ENCODE data around the gene XYLT2. TPM values are rescaled to one million over a fixed set of nuclear protein-coding genes. Genes with fewer than 3 reads are reported as not detected.

XYLT2 gene
- total and polyA plus RNA-seq, 2 of the 8 experiments (the other 6 are each of a cell fraction or from before 2014, with no cell fraction given): 28.0 to 29.9 TPM

DNA sequence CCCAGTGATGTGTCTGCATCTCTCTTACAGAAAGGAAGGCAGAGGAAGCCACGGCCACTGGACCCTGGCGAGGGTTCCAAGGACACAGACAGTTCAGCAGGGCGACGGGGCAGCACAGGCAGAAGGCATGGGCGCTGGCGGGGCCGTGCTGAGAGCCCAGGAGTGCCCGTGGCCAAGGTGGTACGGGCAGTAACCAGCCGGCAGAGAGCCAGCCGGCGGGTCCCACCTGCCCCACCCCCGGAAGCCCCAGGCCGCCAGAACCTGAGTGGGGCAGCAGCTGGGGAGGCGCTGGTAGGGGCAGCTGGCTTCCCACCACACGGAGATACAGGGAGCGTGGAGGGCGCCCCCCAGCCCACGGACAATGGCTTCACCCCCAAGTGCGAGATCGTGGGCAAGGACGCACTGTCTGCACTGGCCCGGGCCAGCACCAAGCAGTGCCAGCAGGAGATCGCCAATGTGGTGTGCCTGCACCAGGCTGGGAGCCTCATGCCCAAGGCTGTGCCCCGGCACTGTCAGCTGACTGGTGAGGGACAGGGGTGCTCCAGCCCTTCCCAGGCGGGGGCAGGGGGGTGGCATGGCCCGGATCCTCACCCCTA, 7.8 kb downstream of the XYLT2 start:
- no peak overlapping the region for H3K4me2 ChIP-seq (ENCODE audit: insufficient read depth in 1 of 2, low read depth in 2 of 2, low read length in 2 of 2)
- H2AFZ ChIP-seq (ENCODE audit: low read length): no peak overlapping the region
- peaks cover 10% of the 10 kb centered on the region for H3K79me1 ChIP-seq (ENCODE audit: low read depth, low read length)
- no peaks in the 10 kb centered on the region for H3K23me2 ChIP-seq (ENCODE audit: low read depth, low read length)
- H2BK20ac ChIP-seq (ENCODE audit: low read length): no peak overlapping the region
- TF ChIP-seq CBX8 (IDR thresholded peaks at IDR 0.05; ENCODE audit: borderline replicate concordance, low read depth, low read length): no peak
- H3K27ac ChIP-seq (ENCODE audit: low read depth, low read length): no peak overlapping the region
- H3K14ac ChIP-seq (ENCODE audit: insufficient read length): no peak overlapping the region
- H4K91ac ChIP-seq (replicated peaks; ENCODE audit: insufficient read length, low read length): no peak overlapping the region
- FAIRE-seq (no peak), DNase-seq (ENCODE audit: low read depth in 1 of 2, low spot score in 2 of 2) (no peak)
- H4K20me1 ChIP-seq (replicated peaks in 1 of 2; ENCODE audit: control insufficient read depth in 1 of 2, insufficient read depth in 2 of 2, low read length in 2 of 2): peaks cover 0 to 22% of the 10 kb centered on the region in 2 experiments
- no peak overlapping the region for H4K8ac ChIP-seq (ENCODE audit: extremely low read depth, insufficient read depth, low read length)
- WGBS, 2 experiments (ENCODE audit: extremely low coverage in 1 of 2, insufficient coverage in 1 of 2, insufficient read length in 1 of 2, insufficient replicate concordance in 2 of 2, low coverage in 1 of 2, low lambda C conversion rate in 2 of 2, missing lambda C conversion rate in 1 of 2): 95% methylated on average over 22 of the region's 27 CpGs; no CpG with 5 or more reads in 1 of the 2 experiments
- H3K23ac ChIP-seq (ENCODE audit: insufficient read length): no peak overlapping the region
- peaks cover 0 to 5% of the 10 kb centered on the region in 2 experiments; a peak in 1 of 4 replicates for H3K79me2 ChIP-seq (ENCODE audit: control insufficient read depth in 1 of 2, insufficient read depth in 2 of 2, low read length in 2 of 2)
- ChIA-PET POLR2A (ENCODE audit: partially characterized antibody) (interaction anchor here (12.4 kb wide), 1 partner anchor 9 kb away, joined by 135 read pairs; no protein-coding TSS in a partner anchor), CTCF (ENCODE audit: partially characterized antibody) (interaction anchor here (1.0 to 1.8 kb wide), 5 partner anchors 9 to 88 kb away, joined by 3 to 7 read pairs (median 4); no protein-coding TSS in a partner anchor)
- H3K9me3 ChIP-seq (ENCODE audit: insufficient read depth in 2 of 2, low read depth in 1 of 2, low read length in 1 of 2): no peaks in the 10 kb centered on the region
- H2BK15ac ChIP-seq (ENCODE audit: low read length): no peak overlapping the region
- H2BK5ac ChIP-seq (ENCODE audit: low read depth, low read length): no peak overlapping the region
- H3K56ac ChIP-seq (replicated peaks; ENCODE audit: insufficient read length, low read depth, low read length): no peak overlapping the region
- peaks cover 12 to 42% (median 28%) of the 10 kb centered on the region in 4 experiments for H3K36me3 ChIP-seq (ENCODE audit: control insufficient read depth in 2 of 4, insufficient read depth in 4 of 4, low read length in 3 of 4)
- H2AK5ac ChIP-seq (ENCODE audit: low read depth, low read length): no peak overlapping the region
- H3K4me3 ChIP-seq (ENCODE audit: extremely low read depth in 1 of 4, insufficient read depth in 2 of 4, low read depth in 3 of 4, low read length in 4 of 4): no peak overlapping the region
- H3K18ac ChIP-seq (ENCODE audit: extremely low read depth, low read length): no peak overlapping the region
- no peak overlapping the region for H3K4ac ChIP-seq (replicated peaks; ENCODE audit: insufficient read length, low read depth, low read length)
- no peak overlapping the region for H4K5ac ChIP-seq (ENCODE audit: insufficient read length, low read depth, low read length)
- no peaks in the 10 kb centered on the region for H3K4me1 ChIP-seq (replicated peaks in 1 of 4; ENCODE audit: control insufficient read depth in 3 of 4, insufficient read depth in 4 of 4, low read length in 3 of 4)
- no peaks in the 10 kb centered on the region for H3K27me3 ChIP-seq (replicated peaks in 1 of 4; ENCODE audit: control insufficient read depth in 3 of 4, extremely low read depth in 1 of 4, insufficient read depth in 3 of 4, low read length in 3 of 4)
- no peak overlapping the region for H2BK120ac ChIP-seq (replicated peaks; ENCODE audit: low read depth, low read length)
- no peak overlapping the region for H3K9ac ChIP-seq (replicated peaks in 1 of 4; ENCODE audit: extremely low read depth in 1 of 4, low read depth in 3 of 4, low read length in 3 of 4)
- H2BK12ac ChIP-seq (ENCODE audit: low read depth, low read length): no peak overlapping the region
